Breast epithelium (tissue), 4 donors: ENCODE results near the gene MAP3K3. TPM values are rescaled to one million over a fixed set of nuclear protein-coding genes. Genes with fewer than 3 reads are reported as not detected.
A peak's percentile ranks its signal among the peaks of the same experiment; 100 is the strongest.

ENCODE experiments used
- DNase-seq, 2 donors: peaks; one replicate each; pipeline ENCODE4 v3.0.0-alpha.2; 2019; ENCODE audit warnings: low spot score in 2 of 2
- H3K27ac ChIP-seq, 2 donors: fragments of 200-600 bp; sonication (generic) in 1 of 2; one replicate each; pipeline ENCODE4 v1.5.1; 2016 to 2019; ENCODE audit warnings: mild to moderate bottlenecking in 1 of 2
- H3K27me3 ChIP-seq, 2 donors: fragments of 200-600 bp; sonication (generic) in 1 of 2; one replicate each; pipeline versions ENCODE4 v1.5.1 to v1.6.0; 2017 to 2019; ENCODE audit warnings: control low read depth in 1 of 2, mild to moderate bottlenecking in 1 of 2
- H3K36me3 ChIP-seq: fragments of 200-600 bp; one replicate; pipeline ENCODE4 v1.5.1; 2019
- H3K4me1 ChIP-seq, 2 donors: fragments of 200-600 bp; sonication (generic); one replicate each; pipeline ENCODE4 v1.5.1; 2016 to 2019; ENCODE audit warnings: control low read depth in 1 of 2
- H3K4me3 ChIP-seq, 3 donors: fragments of 200-600 bp; sonication (generic); 1 replicate in 2 of 3; 2 replicates in 1 of 3; pipeline ENCODE4 v1.5.1; 2016 to 2019; ENCODE audit warnings: mild to moderate bottlenecking in 3 of 3, moderate library complexity in 2 of 3
- H3K9me3 ChIP-seq, 2 donors: fragments of 200-600 bp; sonication (generic) in 1 of 2; one replicate each; pipeline ENCODE4 v1.5.1; 2016 to 2019; ENCODE audit warnings: control low read depth in 1 of 2
- CTCF ChIP-seq, 3 donors: fragments of 450-650 bp; IDR thresholded peaks; one replicate each; pipeline ENCODE4 v1.5.1; 2016 to 2017; ENCODE audit warnings: antibody characterized with exemption in 3 of 3, mild to moderate bottlenecking in 3 of 3, moderate library complexity in 3 of 3
- POLR2A ChIP-seq: fragments of 450-650 bp; IDR thresholded peaks from one replicate; pipeline ENCODE4 v1.6.1; 2016; ENCODE audit warnings: antibody characterized with exemption, mild to moderate bottlenecking, moderate library complexity
- POLR2AphosphoS5 ChIP-seq, 3 donors: sonication (generic); formaldehyde crosslinking; IDR thresholded peaks; one replicate each; pipeline ENCODE4 v1.6.1; 2017; ENCODE audit warnings: antibody characterized with exemption in 3 of 3
- intact Hi-C: fragments of 100-400 bp; cut with DNase I; formaldehyde crosslinking; loops from one replicate; pipeline ENCODE4 v1.15.1; 2023; ENCODE audit warnings: low total_unique reads
- total RNA-seq, 3 donors: library from RNA; depleted of rRNA; stranded (reverse); fragments of >200 nt; gene quantifications; one replicate each; pipeline ENCODE4 v1.1.0, GENCODE V29; 2016

The MAP3K3 gene
- total RNA-seq, 3 donors from 2014 or later = 44.9 to 60.0 (median 47.9) TPM

- no peaks in the 10 kb centered on the region for H3K27me3 ChIP-seq
- H3K4me3 ChIP-seq = no peak overlapping the region
- H3K36me3 ChIP-seq = no peaks in the 10 kb centered on the region
- no peak overlapping the region for H3K27ac ChIP-seq
- H3K9me3 ChIP-seq = no peaks in the 10 kb centered on the region
- intact Hi-C loops = no loop called here
- no peaks in the 10 kb centered on the region for H3K4me1 ChIP-seq
- TF ChIP-seq POLR2AphosphoS5 (IDR thresholded peaks at IDR 0.05) (no peak), POLR2A (no peak), CTCF (IDR thresholded peaks at IDR 0.05) (no peak)
- DNase-seq = no peak
Measured at GRCh38 chr17:63598281-63598680, 23.9 kb upstream of the MAP3K3 start.

- Histone ChIP-seq H3K4me3 (peak within 1 kb of the TSS; percentile 78 to 95 (median 80)), H3K36me3 (no peaks in the 10 kb centered on the region), H3K9me3 (no peaks in the 10 kb centered on the region), H3K27ac (peak within 1 kb of the TSS; percentile 83 to 87), H3K4me1 (no peaks in the 10 kb centered on the region), H3K27me3 (no peaks in the 10 kb centered on the region)
- TF ChIP-seq POLR2AphosphoS5 (IDR thresholded peaks at IDR 0.05) = peak; percentile 74 to 92 (median 82)
- peak; percentile 24 for TF ChIP-seq POLR2A
- TF ChIP-seq CTCF (IDR thresholded peaks at IDR 0.05) = peak in 1 of 3 donors; percentile 18
- DNase-seq = peak; percentile 60 to 79
- intact Hi-C loops = no loop called here
Measured at GRCh38 chr17:63600569-63601438, 21.4 kb upstream of the MAP3K3 start, which contains the start of gene TACO1. TSS of gene TACO1 (plus strand) at chr17:63600895. CDS start at chr17:63601084, 189 bp downstream.

GRCh38 chr17:63601439-63602371 is 20.5 kb upstream of the MAP3K3 start:
- H3K4me3 ChIP-seq = peak overlapping the region; percentile 78 to 95 (median 80)
- intact Hi-C loops = no loop called here
- peak overlapping the region; percentile 83 to 87 for H3K27ac ChIP-seq

GRCh38 chr17:63609816-63610573 is 12.2 kb upstream of the MAP3K3 start:
- intact Hi-C loops = loop anchor here (10.0 kb wide), 1 partner anchor 185 kb away; no protein-coding TSS in a partner anchor
- Histone ChIP-seq H3K4me3 (no peak overlapping the region), H3K9me3 (no peaks in the 10 kb centered on the region), H3K27ac (no peak overlapping the region), H3K4me1 (no peaks in the 10 kb centered on the region), H3K27me3 (no peaks in the 10 kb centered on the region), H3K36me3 (peaks cover 12% of the 10 kb centered on the region)
- DNase-seq = no peak
- no peak for TF ChIP-seq POLR2A
- no peak for TF ChIP-seq CTCF (IDR thresholded peaks at IDR 0.05)
- no peak for TF ChIP-seq POLR2AphosphoS5 (IDR thresholded peaks at IDR 0.05)

More at GRCh38 chr17:63601439-63602371, 20.5 kb upstream of the MAP3K3 start:
- no peaks in the 10 kb centered on the region for H3K9me3 ChIP-seq
- no peaks in the 10 kb centered on the region for H3K36me3 ChIP-seq
- no peak for TF ChIP-seq CTCF (IDR thresholded peaks at IDR 0.05)
- no peak for TF ChIP-seq POLR2A
- TF ChIP-seq POLR2AphosphoS5 (IDR thresholded peaks at IDR 0.05) = no peak
- H3K4me1 ChIP-seq = no peaks in the 10 kb centered on the region
- H3K27me3 ChIP-seq = no peaks in the 10 kb centered on the region
- DNase-seq = no peak
